Keratinocyte (primary cell): ENCODE results near the gene SOX14. TPM values are rescaled to one million over a fixed set of nuclear protein-coding genes. Genes with fewer than 3 reads are reported as not detected.

Experiments used
- DNase-seq: peaks from one replicate; pipeline ENCODE4 v3.0.0-alpha.2; 2011; ENCODE audit warnings: low read depth, missing footprints, low spot score
- FAIRE-seq: peaks from 2 replicates; lab custom pipeline; 2011; peaks lifted over from hg19 to GRCh38; lab: Jason Lieb, UNC
- H2AFZ ChIP-seq: 2 replicates; pipeline ENCODE4 v1.6.0; 2012; ENCODE audit warnings: low read length, control low read depth, inconsistent platforms; ENCODE audit not compliant: control insufficient read depth
- H3K27ac ChIP-seq: 2 replicates; pipeline ENCODE4 v1.5.1; 2011; ENCODE audit warnings: low read length; ENCODE audit not compliant: control insufficient read depth, insufficient read depth
- H3K27me3 ChIP-seq: 3 replicates; pipeline ENCODE4 v1.6.0; 2011; ENCODE audit warnings: low read length; ENCODE audit not compliant: control insufficient read depth, insufficient read depth; ENCODE audit errors: extremely low read depth
- H3K36me3 ChIP-seq, 2 experiments: 2 replicates in 1 of 2; 3 replicates in 1 of 2; pipeline ENCODE4 v1.5.1; 2011; ENCODE audit warnings: low read length in 2 of 2, mild to moderate bottlenecking in 1 of 2; ENCODE audit not compliant: control insufficient read depth in 2 of 2, insufficient read depth in 2 of 2; ENCODE audit errors: extremely low read depth in 1 of 2
- H3K4me1 ChIP-seq: 3 replicates; pipeline ENCODE4 v1.5.1; 2011; ENCODE audit warnings: low read length; ENCODE audit not compliant: control insufficient read depth, insufficient read depth; ENCODE audit errors: extremely low read depth
- H3K4me2 ChIP-seq: 3 replicates; pipeline ENCODE4 v1.6.0; 2011; ENCODE audit warnings: low read depth, low read length; ENCODE audit not compliant: control insufficient read depth, insufficient read depth; ENCODE audit errors: extremely low read depth
- H3K4me3 ChIP-seq, 3 experiments: fragments of 200-600 bp in 1 of 3; sonication (generic) in 1 of 3; 2 replicates in 2 of 3; 3 replicates in 1 of 3; pipeline ENCODE4 v1.5.1; 2011 to 2016; ENCODE audit warnings: low read length in 3 of 3, mild to moderate bottlenecking in 3 of 3, control low read depth in 2 of 3, inconsistent platforms in 1 of 3, low read depth in 1 of 3, mixed read lengths in 1 of 3, mixed run types in 1 of 3, moderate library complexity in 1 of 3; ENCODE audit not compliant: control insufficient read depth in 2 of 3, insufficient read depth in 2 of 3; ENCODE audit errors: extremely low read depth in 1 of 3
- H3K79me2 ChIP-seq: 2 replicates; pipeline ENCODE4 v1.6.0; 2012; ENCODE audit warnings: low read length; ENCODE audit not compliant: control insufficient read depth, insufficient read depth
- H3K9ac ChIP-seq: 3 replicates; pipeline ENCODE4 v1.6.0; 2011; ENCODE audit warnings: low read length; ENCODE audit not compliant: control insufficient read depth, insufficient read depth; ENCODE audit errors: extremely low read depth
- H3K9me1 ChIP-seq: 3 replicates; pipeline ENCODE4 v1.6.0; 2011; ENCODE audit warnings: low read length; ENCODE audit not compliant: control insufficient read depth, insufficient read depth; ENCODE audit errors: extremely low read depth
- H3K9me3 ChIP-seq: 2 replicates; pipeline ENCODE4 v1.5.1; 2012; ENCODE audit warnings: low read depth, low read length; ENCODE audit not compliant: control insufficient read depth
- H4K20me1 ChIP-seq: 3 replicates; pipeline ENCODE4 v1.6.0; 2011; ENCODE audit warnings: low read length; ENCODE audit not compliant: control insufficient read depth, insufficient read depth; ENCODE audit errors: extremely low read depth
- EZH2 ChIP-seq: IDR thresholded peaks from one replicate; pipeline ENCODE4 v1.6.1; 2012; ENCODE audit warnings: inconsistent platforms, mild to moderate bottlenecking, low read length, moderate library complexity
- dilution Hi-C: fragments of 300-500 bp; cut with MboI; formaldehyde crosslinking; loops from one replicate; pipeline ENCODE4 v1.7.0; 2020; ENCODE audit warnings: low sequenced_read_pairs; ENCODE audit not compliant: extremely low pct_ligation_motif_present
- polyA plus RNA-seq, 5 experiments: library from polyadenylated mRNA; depleted of rRNA in 3 of 5; stranded (reverse) in 3 of 5; stranded (forward) in 1 of 5; unstranded in 1 of 5; fragments of >200 nt; gene quantifications; 1 replicate in 1 of 5; 2 replicates in 3 of 5; 3 replicates in 1 of 5; pipeline versions ENCODE4 v1.2.1 to v1.2.3, GENCODE V29; 2011 to 2012; ENCODE audit warnings: missing spikeins in 2 of 5, low read depth in 1 of 5, low replicate concordance in 1 of 5
- TF ChIP-seq, protein P1 (sequence below), 3 experiments: IDR thresholded peaks in 1 of 3; conservative IDR thresholded peaks in 1 of 3; optimal IDR thresholded peaks in 1 of 3; 2 replicates in 2 of 3; 3 replicates in 1 of 3; pipeline versions ENCODE3 to v1.5.1; 2011; ENCODE audit warnings: low read length in 3 of 3, mild to moderate bottlenecking in 3 of 3, moderate library complexity in 2 of 3, control low read depth in 1 of 3, inconsistent platforms in 1 of 3; ENCODE audit not compliant: insufficient read depth in 2 of 3; ENCODE audit errors: extremely low read depth in 1 of 3

Gene SOX14
- polyA plus RNA-seq, 1 donor (not counting 4 experiments of a cell fraction or from before 2014, with no cell fraction given): not detected

DNA sequence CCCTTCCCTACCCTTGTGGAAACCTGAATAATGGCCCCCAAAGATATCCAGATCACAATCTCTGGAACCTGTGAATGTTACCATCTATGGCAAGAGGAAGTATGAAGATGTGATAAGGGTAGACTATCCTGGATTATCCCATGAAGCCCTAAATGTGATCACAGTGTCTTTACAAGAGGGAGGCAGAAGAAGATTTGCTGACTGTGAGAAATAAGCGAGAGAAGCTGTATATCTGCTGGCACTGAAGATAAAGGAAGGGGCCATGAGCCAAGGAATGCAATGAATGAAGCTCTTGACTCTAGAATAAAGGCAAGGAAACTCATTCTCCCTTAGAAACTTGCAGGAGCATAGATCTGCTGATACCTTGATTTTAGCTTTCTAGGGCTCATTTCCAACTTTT is 39.1 kb downstream of the SOX14 start:
- H3K27me3 ChIP-seq: no peaks in the 10 kb centered on the region
- dilution Hi-C loops: no loop called here
- H3K27ac ChIP-seq: no peak overlapping the region
- FAIRE-seq: no peak
- H3K79me2 ChIP-seq: no peaks in the 10 kb centered on the region
- H3K4me3 ChIP-seq: no peak overlapping the region
- no peak overlapping the region for H3K9ac ChIP-seq
- no peaks in the 10 kb centered on the region for H3K4me1 ChIP-seq
- TF ChIP-seq EZH2: no peak
- TF ChIP-seq, protein P1, sequence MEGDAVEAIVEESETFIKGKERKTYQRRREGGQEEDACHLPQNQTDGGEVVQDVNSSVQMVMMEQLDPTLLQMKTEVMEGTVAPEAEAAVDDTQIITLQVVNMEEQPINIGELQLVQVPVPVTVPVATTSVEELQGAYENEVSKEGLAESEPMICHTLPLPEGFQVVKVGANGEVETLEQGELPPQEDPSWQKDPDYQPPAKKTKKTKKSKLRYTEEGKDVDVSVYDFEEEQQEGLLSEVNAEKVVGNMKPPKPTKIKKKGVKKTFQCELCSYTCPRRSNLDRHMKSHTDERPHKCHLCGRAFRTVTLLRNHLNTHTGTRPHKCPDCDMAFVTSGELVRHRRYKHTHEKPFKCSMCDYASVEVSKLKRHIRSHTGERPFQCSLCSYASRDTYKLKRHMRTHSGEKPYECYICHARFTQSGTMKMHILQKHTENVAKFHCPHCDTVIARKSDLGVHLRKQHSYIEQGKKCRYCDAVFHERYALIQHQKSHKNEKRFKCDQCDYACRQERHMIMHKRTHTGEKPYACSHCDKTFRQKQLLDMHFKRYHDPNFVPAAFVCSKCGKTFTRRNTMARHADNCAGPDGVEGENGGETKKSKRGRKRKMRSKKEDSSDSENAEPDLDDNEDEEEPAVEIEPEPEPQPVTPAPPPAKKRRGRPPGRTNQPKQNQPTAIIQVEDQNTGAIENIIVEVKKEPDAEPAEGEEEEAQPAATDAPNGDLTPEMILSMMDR (optimal IDR thresholded peaks at IDR 0.05 in 1 of 3, IDR thresholded peaks at IDR 0.05 in 1 of 3, conservative IDR thresholded peaks at IDR 0.05 in 1 of 3; ENCODE audit: extremely low read depth in 1 of 3, insufficient read depth in 2 of 3, low read length in 3 of 3): no peak
- no peak overlapping the region for H3K4me2 ChIP-seq
- no peak overlapping the region for H2AFZ ChIP-seq
- H4K20me1 ChIP-seq: no peaks in the 10 kb centered on the region
- no peaks in the 10 kb centered on the region for H3K9me1 ChIP-seq
- no peaks in the 10 kb centered on the region for H3K9me3 ChIP-seq
- no peak for DNase-seq
- H3K36me3 ChIP-seq: no peaks in the 10 kb centered on the region

DNA sequence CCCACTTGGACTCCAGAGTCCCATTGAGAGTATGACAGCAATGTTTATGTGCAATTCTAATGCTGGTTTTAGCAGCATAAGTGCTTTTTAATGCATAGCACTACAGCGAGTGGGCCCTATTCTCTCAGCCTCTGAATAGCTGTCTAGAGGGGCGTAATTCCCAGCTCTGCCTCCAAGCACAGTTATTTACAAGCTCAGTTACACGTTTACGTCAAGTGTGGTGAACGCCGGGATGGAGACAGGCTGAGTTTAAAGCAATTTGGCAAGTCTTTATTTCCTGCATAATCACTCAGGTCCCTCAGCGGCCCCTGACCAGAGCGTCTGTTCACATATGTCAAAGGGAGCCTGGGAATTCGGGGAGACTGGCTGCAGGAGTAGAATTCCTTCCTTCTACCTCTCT is 43.9 kb downstream of the SOX14 start:
- FAIRE-seq: no peak
- H3K27me3 ChIP-seq: no peaks in the 10 kb centered on the region
- dilution Hi-C loops: no loop called here

More for the DNA sequence above, 43.9 kb downstream of the SOX14 start:
- Histone ChIP-seq H3K9ac (no peak overlapping the region), H4K20me1 (no peaks in the 10 kb centered on the region), H3K4me2 (no peak overlapping the region), H3K4me1 (no peaks in the 10 kb centered on the region), H3K27ac (no peak overlapping the region), H2AFZ (no peak overlapping the region), H3K9me1 (no peaks in the 10 kb centered on the region), H3K79me2 (no peaks in the 10 kb centered on the region), H3K9me3 (no peaks in the 10 kb centered on the region), H3K36me3 (no peaks in the 10 kb centered on the region), H3K4me3 (no peak overlapping the region)
- TF ChIP-seq, protein P1 (optimal IDR thresholded peaks at IDR 0.05 in 1 of 3, IDR thresholded peaks at IDR 0.05 in 1 of 3, conservative IDR thresholded peaks at IDR 0.05 in 1 of 3; ENCODE audit: extremely low read depth in 1 of 3, insufficient read depth in 2 of 3, low read length in 3 of 3): no peak
- TF ChIP-seq EZH2: no peak
- DNase-seq: no peak
